ENCODE results near the gene KRTAP5-8. TPM values are rescaled to one million over a fixed set of nuclear protein-coding genes. Genes with fewer than 3 reads are reported as not detected.

The KRTAP5-8 gene
- total RNA-seq, 1 experiment from 2014 or later, result not detected

DNA sequence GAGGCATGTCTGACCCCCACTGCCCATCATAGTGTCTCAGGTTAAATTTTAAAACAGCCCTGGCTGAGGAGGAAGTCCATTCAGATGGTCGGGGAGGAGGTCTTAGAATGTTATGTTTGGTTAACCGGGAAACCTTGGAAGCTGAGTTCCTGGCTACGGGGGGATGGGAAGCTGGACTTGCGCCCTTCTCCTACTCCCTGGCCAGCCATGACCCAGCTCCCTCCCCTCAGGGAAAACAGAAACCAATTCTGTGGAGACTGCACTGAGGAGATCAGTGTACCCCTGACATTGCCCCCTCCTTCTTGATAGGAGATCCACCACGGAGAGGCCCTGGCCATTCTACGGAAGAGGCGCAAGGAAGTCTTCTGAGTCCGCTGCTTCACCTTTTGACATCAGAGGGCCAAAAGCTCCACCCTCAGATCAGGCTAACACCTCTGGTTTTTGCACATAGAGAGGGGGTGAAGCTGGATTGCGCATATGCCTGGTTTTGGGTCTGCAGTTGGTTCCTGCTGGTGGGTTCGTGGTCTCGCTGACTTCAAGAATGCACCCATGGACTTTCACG lies 7.7 kb downstream of the KRTAP5-8 start:
- Histone ChIP-seq H3K36me3 (replicated peaks; ENCODE audit: control insufficient read depth, insufficient read depth, low read length) (no peaks in the 10 kb centered on the region), H3K4me3 (ENCODE audit: insufficient read depth, low read depth, low read length) (no peak overlapping the region), H3K27me3 (ENCODE audit: control insufficient read depth, insufficient read depth, low read length) (no peaks in the 10 kb centered on the region)
- no peak for DNase-seq

GRCh38 chr11:71548120-71548519 lies 10.3 kb downstream of the KRTAP5-8 start, which contains the start of gene KRTAP5-9:
TSS of gene KRTAP5-9 (plus strand) at chr11:71548420. CDS start at chr11:71548658, 238 bp downstream.
- H3K4me3 ChIP-seq (ENCODE audit: insufficient read depth, low read depth, low read length), result no peak within 1 kb of the TSS
- no peak for DNase-seq
- no peaks in the 10 kb centered on the region for H3K36me3 ChIP-seq (replicated peaks; ENCODE audit: control insufficient read depth, insufficient read depth, low read length)
- no peaks in the 10 kb centered on the region for H3K27me3 ChIP-seq (ENCODE audit: control insufficient read depth, insufficient read depth, low read length)

DNA sequence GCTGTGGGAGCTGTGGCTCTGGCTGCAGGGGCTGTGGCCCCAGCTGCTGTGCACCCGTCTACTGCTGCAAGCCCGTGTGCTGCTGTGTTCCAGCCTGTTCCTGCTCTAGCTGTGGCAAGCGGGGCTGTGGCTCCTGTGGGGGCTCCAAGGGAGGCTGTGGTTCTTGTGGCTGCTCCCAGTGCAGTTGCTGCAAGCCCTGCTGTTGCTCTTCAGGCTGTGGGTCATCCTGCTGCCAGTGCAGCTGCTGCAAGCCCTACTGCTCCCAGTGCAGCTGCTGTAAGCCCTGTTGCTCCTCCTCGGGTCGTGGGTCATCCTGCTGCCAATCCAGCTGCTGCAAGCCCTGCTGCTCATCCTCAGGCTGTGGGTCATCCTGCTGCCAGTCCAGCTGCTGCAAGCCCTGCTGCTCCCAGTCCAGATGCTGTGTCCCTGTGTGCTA lies 10.9 kb downstream of the KRTAP5-8 start:
- H3K36me3 ChIP-seq (replicated peaks; ENCODE audit: control insufficient read depth, insufficient read depth, low read length), result no peaks in the 10 kb centered on the region
- H3K4me3 ChIP-seq (ENCODE audit: insufficient read depth, low read depth, low read length), result no peak overlapping the region
- H3K27me3 ChIP-seq (ENCODE audit: control insufficient read depth, insufficient read depth, low read length), result no peaks in the 10 kb centered on the region
- DNase-seq, result no peak

DNA sequence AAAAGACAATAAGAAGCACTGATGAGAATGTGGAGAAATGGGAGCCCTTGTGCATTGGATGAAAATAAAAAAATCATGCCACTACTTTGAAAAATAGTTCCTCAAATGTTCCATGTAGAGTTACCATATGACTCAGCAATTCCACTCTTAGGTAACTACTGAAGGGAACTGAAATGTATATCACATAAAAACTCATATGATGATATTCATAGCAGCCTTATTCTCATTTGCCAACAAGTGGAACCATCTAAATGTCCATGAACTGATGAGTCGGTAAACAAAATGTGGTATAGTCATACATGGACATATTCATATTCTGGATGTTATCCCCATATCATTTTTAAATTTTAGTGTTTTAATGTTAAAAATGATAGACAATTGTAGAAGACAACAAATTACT lies 13.9 kb downstream of the KRTAP5-8 start:
- no peaks in the 10 kb centered on the region for H3K36me3 ChIP-seq (replicated peaks; ENCODE audit: control insufficient read depth, insufficient read depth, low read length)
- DNase-seq, result no peak
- H3K4me3 ChIP-seq (ENCODE audit: insufficient read depth, low read depth, low read length), result no peak overlapping the region
- H3K27me3 ChIP-seq (ENCODE audit: control insufficient read depth, insufficient read depth, low read length), result no peaks in the 10 kb centered on the region

DNA sequence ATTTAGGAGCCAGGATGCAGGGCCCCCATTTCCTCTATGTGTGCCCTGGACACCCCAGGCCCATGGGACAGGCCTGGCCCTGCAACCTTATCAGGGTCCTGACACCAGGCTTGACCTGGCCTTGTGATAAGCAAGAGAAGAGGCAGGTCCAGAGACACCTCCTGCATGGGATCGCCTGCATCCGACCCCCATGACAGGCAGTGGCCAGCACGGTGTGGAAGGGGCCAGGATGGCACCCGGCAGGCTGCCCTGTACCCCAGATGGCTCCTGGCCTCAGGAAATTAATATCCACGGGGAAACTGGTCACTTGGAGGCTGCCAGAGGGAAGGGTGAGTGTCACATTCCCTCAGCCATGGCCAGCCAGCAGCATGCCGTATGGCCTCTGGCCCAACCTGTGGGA lies 17.2 kb downstream of the KRTAP5-8 start:
- H3K36me3 ChIP-seq (replicated peaks; ENCODE audit: control insufficient read depth, insufficient read depth, low read length), result no peaks in the 10 kb centered on the region
- no peaks in the 10 kb centered on the region for H3K27me3 ChIP-seq (ENCODE audit: control insufficient read depth, insufficient read depth, low read length)
- no peak for DNase-seq
- no peak overlapping the region for H3K4me3 ChIP-seq (ENCODE audit: insufficient read depth, low read depth, low read length)

DNA sequence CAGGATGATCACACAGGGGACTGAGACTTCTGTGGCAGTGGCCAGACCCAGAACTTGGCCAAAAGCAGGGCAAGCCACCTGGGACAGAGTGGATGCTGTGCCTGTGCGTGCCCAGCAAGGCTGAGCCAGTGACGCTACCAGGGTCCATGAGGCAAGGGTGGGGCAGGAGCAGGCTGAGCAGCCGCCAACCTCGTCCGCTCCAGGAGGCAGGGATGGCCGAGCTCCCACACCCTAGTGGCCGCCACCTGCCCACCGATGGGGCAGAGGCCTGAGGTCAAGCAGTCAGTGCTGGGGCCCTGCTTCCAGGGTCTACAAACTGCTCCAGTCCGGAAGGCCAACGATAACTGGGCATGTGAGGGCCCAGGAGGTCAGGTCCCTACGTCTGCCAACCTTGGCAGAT lies 17.7 kb downstream of the KRTAP5-8 start:
- Histone ChIP-seq H3K4me3 (ENCODE audit: insufficient read depth, low read depth, low read length) (no peak overlapping the region), H3K36me3 (replicated peaks; ENCODE audit: control insufficient read depth, insufficient read depth, low read length) (no peaks in the 10 kb centered on the region), H3K27me3 (ENCODE audit: control insufficient read depth, insufficient read depth, low read length) (no peaks in the 10 kb centered on the region)
- DNase-seq, result no peak

- DNase-seq, result no peak
- no peaks in the 10 kb centered on the region for H3K36me3 ChIP-seq (replicated peaks; ENCODE audit: control insufficient read depth, insufficient read depth, low read length)
- no peak overlapping the region for H3K4me3 ChIP-seq (ENCODE audit: insufficient read depth, low read depth, low read length)
- H3K27me3 ChIP-seq (ENCODE audit: control insufficient read depth, insufficient read depth, low read length), result no peaks in the 10 kb centered on the region
Observed at GRCh38 chr11:71556018-71556417, 18.2 kb downstream of the KRTAP5-8 start.

- Histone ChIP-seq H3K36me3 (replicated peaks; ENCODE audit: control insufficient read depth, insufficient read depth, low read length) (no peaks in the 10 kb centered on the region), H3K27me3 (ENCODE audit: control insufficient read depth, insufficient read depth, low read length) (no peaks in the 10 kb centered on the region), H3K4me3 (ENCODE audit: insufficient read depth, low read depth, low read length) (no peak overlapping the region)
- no peak for DNase-seq
Observed at GRCh38 chr11:71557257-71557656, 19.4 kb downstream of the KRTAP5-8 start.

GRCh38 chr11:71558996-71559395 lies 21.2 kb downstream of the KRTAP5-8 start:
- no peaks in the 10 kb centered on the region for H3K36me3 ChIP-seq (replicated peaks; ENCODE audit: control insufficient read depth, insufficient read depth, low read length)
- no peak overlapping the region for H3K4me3 ChIP-seq (ENCODE audit: insufficient read depth, low read depth, low read length)
- H3K27me3 ChIP-seq (ENCODE audit: control insufficient read depth, insufficient read depth, low read length), result no peaks in the 10 kb centered on the region
- no peak for DNase-seq

GRCh38 chr11:71562120-71562519 lies 24.3 kb downstream of the KRTAP5-8 start:
- Histone ChIP-seq H3K36me3 (replicated peaks; ENCODE audit: control insufficient read depth, insufficient read depth, low read length) (no peaks in the 10 kb centered on the region), H3K27me3 (ENCODE audit: control insufficient read depth, insufficient read depth, low read length) (no peaks in the 10 kb centered on the region), H3K4me3 (ENCODE audit: insufficient read depth, low read depth, low read length) (no peak overlapping the region)
- no peak for DNase-seq

GRCh38 chr11:71563406-71563805 lies 25.6 kb downstream of the KRTAP5-8 start:
- DNase-seq, result peak; percentile 88
- Histone ChIP-seq H3K27me3 (ENCODE audit: control insufficient read depth, insufficient read depth, low read length) (no peaks in the 10 kb centered on the region), H3K36me3 (replicated peaks; ENCODE audit: control insufficient read depth, insufficient read depth, low read length) (no peaks in the 10 kb centered on the region), H3K4me3 (ENCODE audit: insufficient read depth, low read depth, low read length) (no peak overlapping the region)

- DNase-seq, result no peak
- Histone ChIP-seq H3K4me3 (ENCODE audit: insufficient read depth, low read depth, low read length) (no peak overlapping the region), H3K27me3 (ENCODE audit: control insufficient read depth, insufficient read depth, low read length) (0 out of 2 replicates have a peak, but pooled peaks cover 1% of the 10 kb centered on the region), H3K36me3 (replicated peaks; ENCODE audit: control insufficient read depth, insufficient read depth, low read length) (no peaks in the 10 kb centered on the region)
Observed at GRCh38 chr11:71564430-71564829, 26.6 kb downstream of the KRTAP5-8 start.

GRCh38 chr11:71565263-71565662 lies 27.4 kb downstream of the KRTAP5-8 start, which contains the start of gene KRTAP5-10:
TSS of gene KRTAP5-10 (plus strand) at chr11:71565563. CDS start at chr11:71565588, 25 bp downstream.
- Histone ChIP-seq H3K27me3 (ENCODE audit: control insufficient read depth, insufficient read depth, low read length) (0 out of 2 replicates have a peak, but pooled peaks cover 1% of the 10 kb centered on the region), H3K4me3 (ENCODE audit: insufficient read depth, low read depth, low read length) (no peak within 1 kb of the TSS), H3K36me3 (replicated peaks; ENCODE audit: control insufficient read depth, insufficient read depth, low read length) (no peaks in the 10 kb centered on the region)
- no peak for DNase-seq

DNA sequence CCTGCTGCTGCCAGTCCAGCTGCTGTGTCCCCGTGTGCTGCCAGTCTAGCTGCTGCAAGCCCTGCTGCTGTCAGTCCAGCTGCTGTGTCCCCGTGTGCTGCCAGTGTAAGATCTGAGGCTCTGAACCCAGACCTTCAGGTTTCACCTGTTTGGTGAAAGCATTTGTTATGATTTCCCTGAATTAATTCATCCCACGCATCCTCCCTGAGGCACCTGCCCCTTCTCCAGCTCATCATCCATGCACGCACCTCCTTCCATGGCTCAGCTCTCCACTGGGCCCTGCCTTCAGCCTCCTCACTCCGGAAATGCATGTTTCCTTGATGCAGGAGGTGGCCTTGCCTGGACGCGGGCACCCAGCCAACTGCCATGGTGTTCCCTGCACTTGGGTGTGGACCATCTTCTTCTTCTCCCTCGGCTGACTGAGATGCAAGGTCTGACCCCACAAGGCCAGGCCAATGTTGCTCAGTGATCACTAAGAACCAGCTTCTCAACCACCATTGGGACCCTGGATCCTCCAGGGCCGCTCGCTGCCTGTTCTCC lies 28.3 kb downstream of the KRTAP5-8 start:
- peak; percentile 20 for DNase-seq
- Histone ChIP-seq H3K4me3 (ENCODE audit: insufficient read depth, low read depth, low read length) (no peak overlapping the region), H3K27me3 (ENCODE audit: control insufficient read depth, insufficient read depth, low read length) (0 out of 2 replicates have a peak, but pooled peaks cover 1% of the 10 kb centered on the region), H3K36me3 (replicated peaks; ENCODE audit: control insufficient read depth, insufficient read depth, low read length) (no peaks in the 10 kb centered on the region)

Measured in H7 (cell line).